ENCODE data around the gene RNLS. TPM values are rescaled to one million over a fixed set of nuclear protein-coding genes. Genes with fewer than 3 reads are reported as not detected.

The RNLS gene
- total and polyA plus RNA-seq, 2 donors from 2014 or later: 19.5 to 21.1 TPM

DNA sequence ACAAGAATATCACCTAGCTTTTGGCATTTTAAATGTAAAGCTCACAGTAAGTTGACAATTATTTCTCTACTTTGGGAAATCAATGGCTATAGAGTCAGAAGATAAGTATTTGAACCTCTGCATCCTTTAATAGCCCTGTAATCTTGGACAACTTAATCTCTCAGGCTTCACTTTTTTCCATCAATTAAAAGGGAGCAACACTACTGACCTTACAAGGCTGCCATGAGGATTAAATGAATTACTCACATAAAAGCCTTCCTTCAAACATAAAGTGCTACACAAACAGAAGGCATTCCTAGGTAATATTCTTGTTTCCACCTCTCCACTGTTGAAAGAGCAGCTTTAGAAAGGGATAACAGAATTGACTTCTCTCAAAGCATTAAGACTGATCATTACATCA is 266.0 kb downstream of the RNLS start:
- no peak overlapping the region for H3K27ac ChIP-seq (ENCODE audit: low read depth in 2 of 2, low read length in 2 of 2)
- FAIRE-seq (no peak), DNase-seq (no peak)
- H3K36me3 ChIP-seq (ENCODE audit: control insufficient read depth in 2 of 3, insufficient read depth in 3 of 3, low read length in 3 of 3): no peaks in the 10 kb centered on the region
- intact Hi-C loops (cut with DNase I): no loop called here
- peaks cover 0 to 17% (median 4%) of the 10 kb centered on the region in 3 donors for H3K9me3 ChIP-seq (ENCODE audit: control insufficient read depth in 2 of 3, insufficient read depth in 1 of 3, low read length in 3 of 3)
- TF ChIP-seq, protein P1, sequence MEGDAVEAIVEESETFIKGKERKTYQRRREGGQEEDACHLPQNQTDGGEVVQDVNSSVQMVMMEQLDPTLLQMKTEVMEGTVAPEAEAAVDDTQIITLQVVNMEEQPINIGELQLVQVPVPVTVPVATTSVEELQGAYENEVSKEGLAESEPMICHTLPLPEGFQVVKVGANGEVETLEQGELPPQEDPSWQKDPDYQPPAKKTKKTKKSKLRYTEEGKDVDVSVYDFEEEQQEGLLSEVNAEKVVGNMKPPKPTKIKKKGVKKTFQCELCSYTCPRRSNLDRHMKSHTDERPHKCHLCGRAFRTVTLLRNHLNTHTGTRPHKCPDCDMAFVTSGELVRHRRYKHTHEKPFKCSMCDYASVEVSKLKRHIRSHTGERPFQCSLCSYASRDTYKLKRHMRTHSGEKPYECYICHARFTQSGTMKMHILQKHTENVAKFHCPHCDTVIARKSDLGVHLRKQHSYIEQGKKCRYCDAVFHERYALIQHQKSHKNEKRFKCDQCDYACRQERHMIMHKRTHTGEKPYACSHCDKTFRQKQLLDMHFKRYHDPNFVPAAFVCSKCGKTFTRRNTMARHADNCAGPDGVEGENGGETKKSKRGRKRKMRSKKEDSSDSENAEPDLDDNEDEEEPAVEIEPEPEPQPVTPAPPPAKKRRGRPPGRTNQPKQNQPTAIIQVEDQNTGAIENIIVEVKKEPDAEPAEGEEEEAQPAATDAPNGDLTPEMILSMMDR (IDR thresholded peaks at IDR 0.05; ENCODE audit: borderline replicate concordance, extremely low read depth, insufficient read depth): no peak
- H3K4me3 ChIP-seq (ENCODE audit: low read length in 3 of 3): no peak overlapping the region
- H3K27me3 ChIP-seq (ENCODE audit: control insufficient read depth, insufficient read depth, low read length): no peaks in the 10 kb centered on the region
- H3K4me1 ChIP-seq (ENCODE audit: control insufficient read depth in 2 of 3, insufficient read depth in 2 of 3, low read depth in 1 of 3, low read length in 3 of 3): no peaks in the 10 kb centered on the region
- no peak overlapping the region for H3K9ac ChIP-seq (ENCODE audit: low read length in 3 of 3)

- no peak overlapping the region for H3K9ac ChIP-seq (ENCODE audit: low read length in 3 of 3)
- H3K36me3 ChIP-seq (ENCODE audit: control insufficient read depth in 2 of 3, insufficient read depth in 3 of 3, low read length in 3 of 3): no peaks in the 10 kb centered on the region
- FAIRE-seq (no peak), DNase-seq (no peak)
- TF ChIP-seq, protein P1 (IDR thresholded peaks at IDR 0.05; ENCODE audit: borderline replicate concordance, extremely low read depth, insufficient read depth): no peak
- peaks cover 0 to 17% (median 4%) of the 10 kb centered on the region in 3 donors for H3K9me3 ChIP-seq (ENCODE audit: control insufficient read depth in 2 of 3, insufficient read depth in 1 of 3, low read length in 3 of 3)
- H3K4me3 ChIP-seq (ENCODE audit: low read length in 3 of 3): no peak overlapping the region
- no peaks in the 10 kb centered on the region for H3K27me3 ChIP-seq (ENCODE audit: control insufficient read depth, insufficient read depth, low read length)
- no peaks in the 10 kb centered on the region for H3K4me1 ChIP-seq (ENCODE audit: control insufficient read depth in 2 of 3, insufficient read depth in 2 of 3, low read depth in 1 of 3, low read length in 3 of 3)
- intact Hi-C loops (cut with DNase I): no loop called here
- no peak overlapping the region for H3K27ac ChIP-seq (ENCODE audit: low read depth in 2 of 2, low read length in 2 of 2)
Observed at GRCh38 chr10:88316292-88316861, 266.7 kb downstream of the RNLS start.

DNA sequence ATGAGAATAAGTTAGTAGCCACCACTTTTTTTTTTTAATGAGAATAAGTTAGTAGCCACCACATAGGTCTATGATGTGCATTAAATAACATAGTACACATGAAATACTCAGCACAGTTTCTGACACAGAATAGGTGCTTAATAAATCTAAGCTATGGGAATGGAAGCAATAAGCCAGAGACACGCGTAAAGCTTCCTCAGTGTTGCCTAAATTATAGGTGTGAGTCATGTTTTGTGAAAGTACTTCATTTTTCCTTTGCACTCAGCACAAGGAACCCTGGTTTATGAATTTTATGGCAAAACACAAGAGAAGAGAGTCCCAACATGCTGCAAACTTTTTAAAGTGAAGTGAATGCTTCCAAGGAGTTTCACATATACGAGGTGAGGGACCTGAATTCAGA is 267.4 kb downstream of the RNLS start:
- intact Hi-C loops (cut with DNase I): no loop called here
- H3K9ac ChIP-seq (ENCODE audit: low read length in 3 of 3): no peak overlapping the region
- FAIRE-seq (no peak), DNase-seq (no peak)
- H3K36me3 ChIP-seq (ENCODE audit: control insufficient read depth in 2 of 3, insufficient read depth in 3 of 3, low read length in 3 of 3): no peaks in the 10 kb centered on the region
- no peak overlapping the region for H3K27ac ChIP-seq (ENCODE audit: low read depth in 2 of 2, low read length in 2 of 2)
- H3K27me3 ChIP-seq (ENCODE audit: control insufficient read depth, insufficient read depth, low read length): no peaks in the 10 kb centered on the region
- peaks cover 0 to 17% (median 4%) of the 10 kb centered on the region in 3 donors for H3K9me3 ChIP-seq (ENCODE audit: control insufficient read depth in 2 of 3, insufficient read depth in 1 of 3, low read length in 3 of 3)
- TF ChIP-seq, protein P1 (IDR thresholded peaks at IDR 0.05; ENCODE audit: borderline replicate concordance, extremely low read depth, insufficient read depth): no peak
- no peaks in the 10 kb centered on the region for H3K4me1 ChIP-seq (ENCODE audit: control insufficient read depth in 2 of 3, insufficient read depth in 2 of 3, low read depth in 1 of 3, low read length in 3 of 3)
- no peak overlapping the region for H3K4me3 ChIP-seq (ENCODE audit: low read length in 3 of 3)

GRCh38 chr10:88314362-88314761 is 268.8 kb downstream of the RNLS start:
- FAIRE-seq: no peak
- intact Hi-C loops (cut with DNase I): no loop called here
- H3K4me1 ChIP-seq (ENCODE audit: control insufficient read depth in 2 of 3, insufficient read depth in 2 of 3, low read depth in 1 of 3, low read length in 3 of 3): no peaks in the 10 kb centered on the region
- no peak overlapping the region for H3K27ac ChIP-seq (ENCODE audit: low read depth in 2 of 2, low read length in 2 of 2)
- H3K9me3 ChIP-seq (ENCODE audit: control insufficient read depth in 2 of 3, insufficient read depth in 1 of 3, low read length in 3 of 3): peaks cover 0 to 6% (median 2%) of the 10 kb centered on the region in 3 donors
- no peak for DNase-seq
- no peak overlapping the region for H3K9ac ChIP-seq (ENCODE audit: low read length in 3 of 3)
- no peaks in the 10 kb centered on the region for H3K27me3 ChIP-seq (ENCODE audit: control insufficient read depth, insufficient read depth, low read length)
- H3K36me3 ChIP-seq (ENCODE audit: control insufficient read depth in 2 of 3, insufficient read depth in 3 of 3, low read length in 3 of 3): no peaks in the 10 kb centered on the region
- no peak overlapping the region for H3K4me3 ChIP-seq (ENCODE audit: low read length in 3 of 3)
- TF ChIP-seq, protein P1 (IDR thresholded peaks at IDR 0.05; ENCODE audit: borderline replicate concordance, extremely low read depth, insufficient read depth): no peak
